ENCODE measurements around the gene SLC2A4RG. TPM values are rescaled to one million over a fixed set of nuclear protein-coding genes. Genes with fewer than 3 reads are reported as not detected.
A peak's percentile ranks its signal among the peaks of the same experiment; 100 is the strongest.

SLC2A4RG gene
- total and polyA plus RNA-seq, 3 donors from 2014 or later = 64.4 to 141 (median 123) TPM

- H3K9me3 ChIP-seq = no peaks in the 10 kb centered on the region
- DNase-seq = peak; percentile 49
- no peaks in the 10 kb centered on the region for H3K36me3 ChIP-seq (ENCODE audit: low read depth, missing control alignments)
Measured at GRCh38 chr20:63767456-63767855, 27.9 kb downstream of the SLC2A4RG start.

GRCh38 chr20:63767886-63768285, 28.3 kb downstream of the SLC2A4RG start:
- DNase-seq = no peak
- intact Hi-C loops (cut with DNase I; ENCODE audit: low total_unique reads) = no loop called here
- WGBS, 2 donors = 82 to 86% methylated on average over 3 to 7 of the region's 7 CpGs
- H3K27me3 ChIP-seq = no peaks in the 10 kb centered on the region
- H3K9me3 ChIP-seq = no peaks in the 10 kb centered on the region
- peaks cover 5% of the 10 kb centered on the region for H3K4me1 ChIP-seq
- H3K4me3 ChIP-seq = no peak overlapping the region
- TF ChIP-seq POLR2A (IDR thresholded peaks at IDR 0.05) = no peak
- TF ChIP-seq CTCF (IDR thresholded peaks at IDR 0.05) = no peak
- no peaks in the 10 kb centered on the region for H3K36me3 ChIP-seq (ENCODE audit: low read depth, missing control alignments)
- H3K27ac ChIP-seq = peak overlapping the region in 1 of 2 donors; percentile 14

More at GRCh38 chr20:63767456-63767855, 27.9 kb downstream of the SLC2A4RG start:
- TF ChIP-seq CTCF (IDR thresholded peaks at IDR 0.05) (no peak), POLR2A (IDR thresholded peaks at IDR 0.05) (no peak)
- peaks cover 3% of the 10 kb centered on the region for H3K4me1 ChIP-seq
- no peak overlapping the region for H3K4me3 ChIP-seq
- intact Hi-C loops (cut with DNase I; ENCODE audit: low total_unique reads) = no loop called here
- 60 to 70% methylated on average over 3 to 18 of the region's 18 CpGs for WGBS, 2 donors
- no peaks in the 10 kb centered on the region for H3K27me3 ChIP-seq
- peak overlapping the region in 1 of 2 donors; percentile 14 for H3K27ac ChIP-seq

- 89 to 90% methylated on average over 20 to 26 of the region's 26 CpGs for WGBS, 2 donors
- intact Hi-C loops (cut with DNase I; ENCODE audit: low total_unique reads) = no loop called here
- Histone ChIP-seq H3K27ac (no peak overlapping the region), H3K4me1 (peaks cover 14% of the 10 kb centered on the region), H3K4me3 (no peak overlapping the region), H3K9me3 (no peaks in the 10 kb centered on the region), H3K27me3 (no peaks in the 10 kb centered on the region), H3K36me3 (ENCODE audit: low read depth, missing control alignments) (no peaks in the 10 kb centered on the region)
- TF ChIP-seq CTCF (IDR thresholded peaks at IDR 0.05) = no peak
- no peak for TF ChIP-seq POLR2A (IDR thresholded peaks at IDR 0.05)
- no peak for DNase-seq
Measured at GRCh38 chr20:63768591-63769515, 29.3 kb downstream of the SLC2A4RG start.

GRCh38 chr20:63769891-63770474, 30.4 kb downstream of the SLC2A4RG start:
- 68 to 90% methylated on average over 11 to 31 of the region's 31 CpGs for WGBS, 2 donors
- intact Hi-C loops (cut with DNase I; ENCODE audit: low total_unique reads) = no loop called here
- Histone ChIP-seq H3K4me3 (no peak overlapping the region), H3K9me3 (no peaks in the 10 kb centered on the region), H3K27me3 (no peaks in the 10 kb centered on the region), H3K36me3 (ENCODE audit: low read depth, missing control alignments) (no peaks in the 10 kb centered on the region), H3K27ac (no peak overlapping the region), H3K4me1 (peaks cover 17% of the 10 kb centered on the region)
- no peak for DNase-seq
- TF ChIP-seq CTCF (IDR thresholded peaks at IDR 0.05) (no peak), POLR2A (IDR thresholded peaks at IDR 0.05) (no peak)
